HG03064 (cell line): ENCODE measurements around the gene LRRC1.

Experiments
- ATAC-seq: cut with Tn5 transposase; IDR thresholded peaks from one replicate; pipeline ENCODE4 v1.9.1; 2021; ENCODE audit warnings: low read depth; ENCODE audit not compliant: unreplicated experiment

LRRC1 gene

GRCh38 chr6:53945765-53946407 is 151.1 kb downstream of the LRRC1 start:
- ATAC-seq: no peak

GRCh38 chr6:53947780-53948179 is 153.0 kb downstream of the LRRC1 start:
- no peak for ATAC-seq

GRCh38 chr6:53951383-53951782 is 156.6 kb downstream of the LRRC1 start:
- no peak for ATAC-seq

GRCh38 chr6:53956068-53956711 is 161.4 kb downstream of the LRRC1 start:
- peak; percentile 76 for ATAC-seq

- no peak for ATAC-seq
Measured at GRCh38 chr6:53956804-53957203, 162.0 kb downstream of the LRRC1 start.

GRCh38 chr6:53959717-53960116 is 164.9 kb downstream of the LRRC1 start:
- no peak for ATAC-seq

GRCh38 chr6:53960311-53960710 is 165.5 kb downstream of the LRRC1 start:
- ATAC-seq: no peak

- no peak for ATAC-seq
Measured at GRCh38 chr6:53961679-53962370, 167.0 kb downstream of the LRRC1 start.

GRCh38 chr6:53962646-53963045 is 167.8 kb downstream of the LRRC1 start:
- no peak for ATAC-seq

- no peak for ATAC-seq
Measured at GRCh38 chr6:53967415-53967814, 172.6 kb downstream of the LRRC1 start.
